HepG2 (cell line): Measurements from ENCODE around the gene COPS8. TPM values are rescaled to one million over a fixed set of nuclear protein-coding genes. Genes with fewer than 3 reads are reported as not detected.

ENCODE experiments used
- ATAC-seq: fragments of 200-7000 bp; cut with Tn5 transposase; 3 replicates; pipeline ENCODE4 v1.9.1; 2020; ENCODE audit warnings: mild to moderate bottlenecking, moderate library complexity
- BruUV-seq: library from RNA; stranded (reverse); fragments of 400-500 nt; replicated peaks from 2 replicates; lab custom pipeline; 2021; lab: Mats Ljungman, UMichigan
- CTCF ChIA-PET: fragments of 300-600 bp; formaldehyde crosslinking; extraction: SDS; loops from one replicate; lab custom pipeline; 2021; ENCODE audit warnings: low total read pairs, inconsistent platforms, low intra/inter-chr PET ratio; lab: Yijun Ruan, JAX
- POLR2A ChIA-PET: fragments of 350-600 bp; sonication (Branson Sonifier 250); formaldehyde crosslinking; loops from one replicate; lab custom pipeline; 2020; ENCODE audit warnings: antibody characterized with exemption, inconsistent platforms; lab: Yijun Ruan, JAX
- DNase-seq: peaks from one replicate; pipeline ENCODE4 v3.0.0-alpha.2; 2015; ENCODE audit warnings: low spot score
- FAIRE-seq: peaks from 3 replicates; lab custom pipeline; 2011; peaks lifted over from hg19 to GRCh38; lab: Jason Lieb, UNC
- H2AFZ ChIP-seq: one replicate; pipeline ENCODE4 v1.6.1; 2011; ENCODE audit warnings: low read length, inconsistent platforms
- H3K27ac ChIP-seq: fragments of 300-600 bp; 3 replicates; pipeline ENCODE4 v1.8.0; 2011; ENCODE audit warnings: mixed run types, mild to moderate bottlenecking, mixed read lengths, low read length, inconsistent platforms; ENCODE audit not compliant: insufficient read depth; ENCODE audit errors: extremely low read length
- H3K27me3 ChIP-seq, 2 experiments: fragments of 200-600 bp in 1 of 2; 2 replicates in 1 of 2; 3 replicates in 1 of 2; pipeline versions ENCODE4 v1.6.0 to v1.8.0; 2011; ENCODE audit warnings: low read length in 2 of 2, mild to moderate bottlenecking in 2 of 2, moderate library complexity in 2 of 2, inconsistent platforms in 1 of 2; ENCODE audit not compliant: insufficient read depth in 2 of 2, control insufficient read depth in 1 of 2
- H3K36me3 ChIP-seq, 2 experiments: fragments of 200-600 bp in 1 of 2; replicated peaks in 1 of 2; 2 replicates in 1 of 2; 3 replicates in 1 of 2; pipeline versions ENCODE4 v1.5.1 to v1.8.0; 2011; ENCODE audit warnings: low read length in 2 of 2, inconsistent platforms in 1 of 2; ENCODE audit not compliant: insufficient read depth in 2 of 2, control insufficient read depth in 1 of 2
- H3K4me1 ChIP-seq: 2 replicates; pipeline ENCODE4 v1.5.1; 2012; ENCODE audit warnings: low read length, inconsistent platforms; ENCODE audit not compliant: insufficient read depth
- H3K4me2 ChIP-seq: 2 replicates; pipeline ENCODE4 v1.6.0; 2011; ENCODE audit warnings: low read depth, low read length, inconsistent platforms
- H3K4me3 ChIP-seq, 3 experiments: fragments of 200-600 bp in 1 of 3; sonication (generic), shearing (Covaris generic) in 1 of 3; replicated peaks in 1 of 3; 2 replicates each; pipeline ENCODE4 v1.5.1; 2011 to 2016; ENCODE audit warnings: low read length in 3 of 3, inconsistent platforms in 2 of 3, low read depth in 2 of 3, mild to moderate bottlenecking in 2 of 3, control low read depth in 1 of 3, mixed read lengths in 1 of 3; ENCODE audit not compliant: insufficient read depth in 1 of 3
- H3K79me2 ChIP-seq: one replicate; pipeline ENCODE4 v1.6.1; 2011; ENCODE audit warnings: low read length, inconsistent platforms; ENCODE audit not compliant: insufficient read depth
- H3K9ac ChIP-seq: 2 replicates; pipeline ENCODE4 v1.6.0; 2011; ENCODE audit warnings: mild to moderate bottlenecking, low read depth, low read length, inconsistent platforms; ENCODE audit not compliant: insufficient read depth
- H3K9me3 ChIP-seq: 2 replicates; pipeline ENCODE4 v1.5.1; 2012; ENCODE audit warnings: mild to moderate bottlenecking, low read length
- H4K20me1 ChIP-seq: 2 replicates; pipeline ENCODE4 v1.6.0; 2011; ENCODE audit warnings: inconsistent platforms, mild to moderate bottlenecking, low read length, moderate library complexity; ENCODE audit not compliant: insufficient read depth
- BATF2 ChIP-seq: sonication (generic); formaldehyde crosslinking; IDR thresholded peaks from 2 replicates; pipeline ENCODE4 v1.8.0; 2022; ENCODE audit warnings: mild to moderate bottlenecking, missing genetic modification reagents, moderate library complexity
- HOXA9 ChIP-seq: sonication (generic); formaldehyde crosslinking; IDR thresholded peaks from 2 replicates; pipeline ENCODE4 v1.8.1; 2022; ENCODE audit warnings: missing genetic modification reagents, mild to moderate bottlenecking, moderate library complexity, borderline replicate concordance
- LCORL ChIP-seq, 2 experiments: fragments of 450-650 bp in 1 of 2; sonication (generic) in 1 of 2; formaldehyde crosslinking in 1 of 2; IDR thresholded peaks; 2 replicates each; pipeline versions ENCODE4 v1.5.0 to v1.6.1; 2017 to 2020; ENCODE audit warnings: antibody characterized with exemption in 1 of 2, missing genetic modification reagents in 1 of 2
- MNT ChIP-seq: fragments of 450-650 bp; IDR thresholded peaks from 2 replicates; pipeline ENCODE4 v1.6.1; 2016
- NCOR1 ChIP-seq: fragments of 200-600 bp; sonication (generic); IDR thresholded peaks from 2 replicates; pipeline ENCODE4 v1.7.0; 2017; ENCODE audit warnings: antibody characterized with exemption, low read length, borderline replicate concordance
- NONO ChIP-seq, 2 experiments: fragments of 450-650 bp in 1 of 2; sonication (generic) in 1 of 2; formaldehyde crosslinking in 1 of 2; IDR thresholded peaks in 1 of 2; conservative IDR thresholded peaks in 1 of 2; 2 replicates each; pipeline versions ENCODE4 v1.6.1 to v1.8.0; 2017 to 2022; ENCODE audit warnings: mild to moderate bottlenecking in 1 of 2, missing genetic modification reagents in 1 of 2, moderate library complexity in 1 of 2
- TRIM22 ChIP-seq: fragments of 450-650 bp; IDR thresholded peaks from 2 replicates; pipeline ENCODE4 v1.6.1; 2017
- ZNF891 ChIP-seq: sonication (generic); formaldehyde crosslinking; IDR thresholded peaks from 2 replicates; pipeline ENCODE4 v1.5.0; 2020; ENCODE audit warnings: mild to moderate bottlenecking, missing genetic modification reagents
- WGBS: methylation state at CpG from one replicate; pipeline ENCODE4 v1.1.6; 2017; ENCODE audit warnings: low lambda C conversion rate; 5-methylcytosine and 5-hydroxymethylcytosine counted together
- in situ Hi-C: cut with HindIII; loops from 2 replicates; pipeline ENCODE4 v1.10.0; 2017; ENCODE audit warnings: low pct_unique_long_range_greater_than_20kb; ENCODE audit not compliant: extremely low pct_ligation_motif_present
- intact Hi-C: fragments of 100-400 bp; cut with micrococcal nuclease; formaldehyde crosslinking; loops from one replicate; pipeline ENCODE4 v1.10.0; 2022; ENCODE audit not compliant: unreplicated experiment
- polyA plus RNA-seq, 8 experiments: library from polyadenylated mRNA; depleted of rRNA in 3 of 8; stranded (reverse) in 7 of 8; unstranded in 1 of 8; fragments of >200 nt; fragmentation: Illumina TruSeq in 4 of 8; extraction: Trizol in 4 of 8; gene quantifications; 2 replicates each; pipeline versions ENCODE4 v1.2.1 to v1.2.3, GENCODE V29; 2011 to 2016; ENCODE audit warnings: low read depth in 4 of 8, missing spikeins in 1 of 8, mixed read lengths in 1 of 8; ENCODE audit not compliant: insufficient read depth in 1 of 8
- total RNA-seq, 5 experiments: library from RNA; depleted of rRNA; stranded (reverse); fragments of >200 nt; fragmentation: Illumina TruSeq; extraction: Trizol; gene quantifications; 2 replicates each; pipeline ENCODE4 v1.2.3, GENCODE V29; 2016; ENCODE audit warnings: low read depth in 1 of 5
- TF ChIP-seq, protein P1 (sequence below), 2 experiments: sonication (generic) in 1 of 2; formaldehyde crosslinking in 1 of 2; IDR thresholded peaks; 2 replicates each; pipeline versions ENCODE4 v1.4.0 to v1.6.1; 2016 to 2020; ENCODE audit warnings: borderline replicate concordance in 1 of 2, low read depth in 1 of 2, mild to moderate bottlenecking in 1 of 2, missing genetic modification reagents in 1 of 2

COPS8 gene
- total and polyA plus RNA-seq, 2 of the 13 experiments (the other 11 are each of a cell fraction or from before 2014, with no cell fraction given): 86.3 to 96.6 TPM

- H3K27ac ChIP-seq: no peak overlapping the region
- POLR2A ChIA-PET: no interaction called here
- no peak for DNase-seq
- no peak for FAIRE-seq
- CTCF ChIA-PET: no interaction called here
- intact Hi-C loops (no loop called here), in situ Hi-C loops (no loop called here)
- no peak for ATAC-seq
- peaks cover 15% of the 10 kb centered on the region for H3K4me1 ChIP-seq
- H3K4me2 ChIP-seq: no peak overlapping the region
- no peak overlapping the region for H3K9ac ChIP-seq
- no peaks in the 10 kb centered on the region for H3K36me3 ChIP-seq
- H2AFZ ChIP-seq: no peak overlapping the region
- no peaks in the 10 kb centered on the region for H3K27me3 ChIP-seq
- no TSS peak for BruUV-seq
- H3K4me3 ChIP-seq: no peak overlapping the region
- peaks cover 21% of the 10 kb centered on the region; the same call in 1 of the 2 replicates for H3K9me3 ChIP-seq
- WGBS: 38% methylated on average over 8 of the region's 8 CpGs
- no peak for TF ChIP-seq NCOR1
- TF ChIP-seq BATF2 (CRISPR knock-in tag): no peak
- 0 out of 2 replicates have a peak, but pooled peaks have one; percentile 27 for TF ChIP-seq LCORL (IDR thresholded peaks at IDR 0.05)
- TF ChIP-seq LCORL (CRISPR knock-in tag; IDR thresholded peaks at IDR 0.05): no peak
- TF ChIP-seq, protein P1, sequence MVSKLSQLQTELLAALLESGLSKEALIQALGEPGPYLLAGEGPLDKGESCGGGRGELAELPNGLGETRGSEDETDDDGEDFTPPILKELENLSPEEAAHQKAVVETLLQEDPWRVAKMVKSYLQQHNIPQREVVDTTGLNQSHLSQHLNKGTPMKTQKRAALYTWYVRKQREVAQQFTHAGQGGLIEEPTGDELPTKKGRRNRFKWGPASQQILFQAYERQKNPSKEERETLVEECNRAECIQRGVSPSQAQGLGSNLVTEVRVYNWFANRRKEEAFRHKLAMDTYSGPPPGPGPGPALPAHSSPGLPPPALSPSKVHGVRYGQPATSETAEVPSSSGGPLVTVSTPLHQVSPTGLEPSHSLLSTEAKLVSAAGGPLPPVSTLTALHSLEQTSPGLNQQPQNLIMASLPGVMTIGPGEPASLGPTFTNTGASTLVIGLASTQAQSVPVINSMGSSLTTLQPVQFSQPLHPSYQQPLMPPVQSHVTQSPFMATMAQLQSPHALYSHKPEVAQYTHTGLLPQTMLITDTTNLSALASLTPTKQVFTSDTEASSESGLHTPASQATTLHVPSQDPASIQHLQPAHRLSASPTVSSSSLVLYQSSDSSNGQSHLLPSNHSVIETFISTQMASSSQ (IDR thresholded peaks at IDR 0.05; ENCODE audit: low read depth): no peak
- TF ChIP-seq, protein P1 (CRISPR knock-in tag; IDR thresholded peaks at IDR 0.05; ENCODE audit: borderline replicate concordance): no peak
- TF ChIP-seq ZNF891 (CRISPR knock-in tag): no peak
- TF ChIP-seq HOXA9 (CRISPR knock-in tag): peak; percentile 33; the same call in 1 of the 2 replicates
- TF ChIP-seq NONO (IDR thresholded peaks at IDR 0.05): no peak
- TF ChIP-seq NONO (CRISPR knock-in tag; conservative IDR thresholded peaks at IDR 0.05): 0 out of 2 replicates have a peak, but pooled peaks have one; percentile 15
- TF ChIP-seq MNT: peak; percentile 98
- TF ChIP-seq TRIM22: 0 out of 2 replicates have a peak, but pooled peaks have one; percentile 15
- H3K79me2 ChIP-seq: no peaks in the 10 kb centered on the region
- no peaks in the 10 kb centered on the region for H4K20me1 ChIP-seq
Measured at GRCh38 chr2:237130562-237131421, 45.1 kb downstream of the COPS8 start.
